Activated CD8-positive, alpha-beta memory T cell treated with anti-CD3 and anti-CD28 coated beads, Interleukin-2, amount 50 U/mL, for 48 hours (primary cell): ENCODE data around the gene METTL18.
"Not testable (repeated sequence)": the region's sequence is repeated elsewhere in the genome, so short reads cannot be mapped to it uniquely, and the experiment has no call there.

Experiments
- DNase-seq: peaks from one replicate; pipeline ENCODE4 v3.0.0-alpha.2; 2020

Gene METTL18

DNA sequence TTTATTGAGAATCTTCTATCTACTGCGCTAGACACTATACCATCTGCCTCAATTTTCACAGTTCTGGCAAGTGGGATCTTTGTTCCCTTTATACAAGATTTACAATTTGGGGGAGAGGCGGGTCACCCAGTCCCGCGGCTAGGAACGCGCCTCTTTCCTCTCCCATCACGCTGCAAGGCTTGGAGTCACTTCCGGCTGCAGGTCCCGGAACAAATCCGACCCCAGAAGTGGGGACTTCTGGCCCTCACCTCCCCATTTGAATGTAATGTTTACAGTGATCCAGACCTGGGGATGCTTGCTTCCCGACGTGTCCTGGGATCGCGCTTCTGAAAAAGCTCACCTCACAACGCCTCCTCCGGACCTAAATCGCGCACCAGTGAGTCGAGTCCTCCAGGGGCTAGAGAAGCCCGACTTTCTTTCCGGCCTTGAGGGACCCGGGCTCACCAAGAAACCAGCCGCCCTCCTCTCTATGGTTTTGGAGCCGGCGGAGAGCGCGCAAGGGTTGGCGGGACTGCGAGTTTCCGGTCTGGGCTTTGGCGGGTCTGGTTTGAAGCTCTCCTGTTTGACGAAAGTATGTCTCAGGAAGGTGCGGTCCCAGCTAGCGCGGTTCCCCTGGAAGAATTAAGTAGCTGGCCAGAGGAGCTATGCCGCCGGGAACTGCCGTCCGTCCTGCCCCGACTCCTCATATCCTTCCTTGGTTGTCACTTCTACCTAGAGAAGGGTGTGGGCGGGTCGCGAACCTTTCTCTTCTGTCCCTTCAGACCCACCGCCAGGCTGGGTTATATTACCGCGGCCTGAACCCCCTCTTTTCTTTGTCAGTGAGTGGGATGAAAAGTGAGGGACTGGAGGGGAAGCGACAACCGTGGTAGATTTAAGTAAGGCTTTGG, at the start of gene METTL18:
Gene METTL18 (minus strand): TSS at position 378 of the 887 bp plus-strand sequence. CDS start 1,212 bp downstream, outside the sequence.
- peak; percentile 92 for DNase-seq

- no peak for DNase-seq
These were observed 44.2 kb upstream of the METTL18 start for GRCh38 chr1:169838942-169839341.

DNA sequence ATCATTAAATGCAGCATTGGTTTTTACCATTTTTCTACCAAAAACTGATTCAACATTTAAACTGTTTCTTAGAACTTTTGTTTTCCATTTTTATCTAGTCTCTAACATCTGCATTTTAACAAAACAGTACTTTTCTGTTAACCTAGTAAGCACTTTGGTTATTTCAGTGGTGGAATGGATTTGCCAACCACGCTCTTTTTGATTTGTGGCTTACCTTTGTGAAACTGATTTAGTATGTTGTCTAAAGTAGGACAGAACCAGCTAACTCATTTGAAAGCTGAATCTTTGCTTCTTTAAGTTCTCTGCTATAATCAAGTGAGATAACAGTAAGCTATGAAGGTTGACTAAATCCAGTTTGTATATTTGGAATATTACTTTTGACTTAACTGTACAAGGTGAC, 41.5 kb upstream of the METTL18 start:
- no peak for DNase-seq

- DNase-seq = no peak
These were observed 40.9 kb upstream of the METTL18 start for GRCh38 chr1:169835647-169836046.

DNA sequence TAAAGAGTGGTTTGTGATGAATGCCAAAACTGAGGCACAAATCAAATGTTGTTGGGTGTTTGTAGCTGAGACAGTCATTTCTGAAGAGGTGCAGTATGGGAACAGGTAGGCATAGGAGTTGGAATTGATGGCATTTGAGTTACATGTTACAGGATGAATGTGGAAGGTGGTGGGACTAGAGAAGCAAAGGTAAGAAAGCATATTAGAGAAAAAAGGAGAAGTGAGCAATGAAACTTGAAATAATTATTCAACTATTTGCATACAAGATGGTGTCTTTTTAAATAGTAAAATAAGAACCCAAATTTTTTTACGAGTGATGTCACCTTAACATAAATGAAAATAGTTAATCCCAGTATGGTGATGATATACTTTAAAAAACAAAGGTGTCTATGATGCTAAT, 40.2 kb upstream of the METTL18 start:
- no peak for DNase-seq

DNA sequence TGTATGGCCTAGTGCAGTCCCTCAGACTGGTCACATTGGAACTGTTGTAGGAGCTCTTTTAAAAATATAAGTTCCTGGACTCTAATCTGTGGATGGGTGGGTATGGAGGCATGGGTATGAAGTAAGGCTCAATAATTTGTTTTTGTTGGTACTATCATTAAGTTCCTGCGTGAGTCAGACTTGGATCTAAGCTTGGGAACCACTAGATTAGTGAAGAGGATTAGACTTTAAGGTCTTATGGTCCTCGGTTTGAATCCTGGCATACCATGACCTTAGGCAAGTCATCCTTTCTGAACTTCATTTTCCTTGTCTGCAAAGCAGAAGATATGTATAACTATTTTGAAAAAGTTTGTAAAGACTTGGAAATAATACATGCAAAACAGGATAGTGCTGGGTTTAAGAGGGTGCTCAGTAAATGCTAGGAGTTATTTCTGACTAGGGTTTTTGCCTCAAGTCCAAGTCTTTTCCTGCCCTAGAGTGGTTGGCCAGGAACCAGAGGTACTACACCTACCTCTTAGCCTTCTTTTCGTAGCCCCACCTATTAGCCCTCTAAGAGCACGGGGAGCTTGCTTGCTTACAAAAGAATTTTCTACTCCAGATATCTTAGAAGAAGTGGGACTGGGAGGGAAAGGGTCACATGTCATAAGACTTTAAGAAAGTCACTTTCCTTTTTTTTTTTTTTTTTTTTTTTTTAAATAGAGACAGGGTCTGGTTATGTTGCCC, 38.6 kb upstream of the METTL18 start:
- no peak for DNase-seq

- DNase-seq = no peak
These were observed 35.0 kb upstream of the METTL18 start for GRCh38 chr1:169829671-169830070.

DNA sequence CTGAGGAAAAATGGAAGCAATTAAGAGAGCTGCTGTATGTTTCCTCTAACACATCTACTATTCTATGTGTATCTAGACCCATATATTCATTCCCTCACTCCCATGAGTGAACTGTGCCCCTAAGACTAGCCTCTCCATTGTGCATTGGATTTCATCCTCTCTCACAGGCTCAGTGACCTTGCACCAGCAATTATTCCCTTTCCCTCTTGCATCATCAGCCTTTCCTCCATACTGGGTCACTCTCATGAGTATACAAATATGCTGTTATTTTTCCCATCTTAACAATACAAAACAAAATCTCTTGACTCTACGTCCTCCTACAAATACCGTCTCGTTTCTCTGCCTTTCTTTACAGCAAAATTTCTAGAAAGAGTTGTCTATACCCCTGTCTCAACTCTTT, 29.4 kb upstream of the METTL18 start:
- no peak for DNase-seq

DNA sequence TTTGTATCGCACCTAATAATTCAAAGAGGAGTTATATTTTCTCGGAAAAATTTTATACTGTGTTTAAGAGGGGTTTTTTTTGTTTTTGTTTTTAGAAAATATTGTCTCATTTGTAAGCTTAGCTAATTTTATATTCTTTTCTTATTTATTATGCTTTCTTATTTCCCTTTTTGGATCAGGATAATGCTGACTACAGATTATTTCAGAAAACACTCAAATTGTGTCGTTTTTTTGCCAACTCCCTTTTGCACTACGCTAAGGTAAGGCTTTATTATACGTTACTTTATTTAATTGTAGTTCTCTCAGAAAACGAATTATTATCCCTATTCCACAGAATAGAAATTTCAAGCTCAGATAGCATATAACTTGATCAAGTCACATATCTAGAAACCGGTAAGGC, 26.8 kb upstream of the METTL18 start:
- DNase-seq = no peak

- no peak for DNase-seq
These were observed 21.9 kb upstream of the METTL18 start for GRCh38 chr1:169816617-169817016.

DNA sequence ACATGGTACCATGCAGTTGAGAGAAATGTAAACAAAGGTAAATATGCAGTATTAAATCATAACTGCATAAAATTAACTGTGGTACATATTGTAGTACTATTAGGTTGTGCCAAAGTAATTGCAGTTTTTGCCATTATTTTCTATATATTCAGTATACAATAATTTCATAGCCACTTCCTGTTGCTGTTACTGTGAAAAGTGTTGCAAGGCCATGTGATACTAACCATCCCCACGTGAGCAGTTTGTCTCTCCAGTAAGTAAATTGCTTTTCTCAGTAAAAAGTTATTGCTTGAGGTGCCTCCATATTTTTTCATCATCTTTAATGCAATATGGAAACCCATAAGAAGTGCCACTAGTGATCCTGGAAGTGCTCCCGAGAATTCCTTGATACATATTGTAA, 19.6 kb upstream of the METTL18 start:
- DNase-seq = no peak

GRCh38 chr1:169812131-169812530, 17.4 kb upstream of the METTL18 start:
- no peak for DNase-seq

DNA sequence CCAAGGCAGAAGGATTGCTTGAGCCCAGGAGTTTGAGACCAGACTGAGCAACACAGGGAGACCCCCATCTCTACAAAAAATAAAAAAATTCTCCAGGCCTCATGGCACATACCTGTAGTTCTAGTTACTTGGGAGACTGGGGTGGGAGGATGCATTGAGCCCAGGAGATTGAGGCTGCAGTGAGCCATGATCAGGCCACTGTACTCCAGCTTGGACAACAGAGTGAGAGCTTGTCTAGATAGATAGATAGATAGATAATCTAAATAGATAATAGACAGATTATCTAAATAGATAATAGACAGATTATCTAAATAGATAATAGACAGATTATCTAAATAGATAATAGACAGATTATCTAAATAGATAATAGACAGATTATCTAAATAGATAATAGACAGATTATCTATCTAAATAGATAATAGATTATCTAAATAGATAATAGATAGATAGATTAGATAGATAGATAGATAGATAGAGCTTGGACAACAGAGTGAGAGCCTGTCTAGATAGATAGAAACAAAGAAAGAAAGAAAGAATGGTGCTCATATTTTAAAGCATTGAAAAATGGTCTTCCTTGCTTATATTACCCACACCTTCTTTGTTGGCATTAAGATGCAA, 16.8 kb upstream of the METTL18 start:
- DNase-seq = not testable (repeated sequence)

DNA sequence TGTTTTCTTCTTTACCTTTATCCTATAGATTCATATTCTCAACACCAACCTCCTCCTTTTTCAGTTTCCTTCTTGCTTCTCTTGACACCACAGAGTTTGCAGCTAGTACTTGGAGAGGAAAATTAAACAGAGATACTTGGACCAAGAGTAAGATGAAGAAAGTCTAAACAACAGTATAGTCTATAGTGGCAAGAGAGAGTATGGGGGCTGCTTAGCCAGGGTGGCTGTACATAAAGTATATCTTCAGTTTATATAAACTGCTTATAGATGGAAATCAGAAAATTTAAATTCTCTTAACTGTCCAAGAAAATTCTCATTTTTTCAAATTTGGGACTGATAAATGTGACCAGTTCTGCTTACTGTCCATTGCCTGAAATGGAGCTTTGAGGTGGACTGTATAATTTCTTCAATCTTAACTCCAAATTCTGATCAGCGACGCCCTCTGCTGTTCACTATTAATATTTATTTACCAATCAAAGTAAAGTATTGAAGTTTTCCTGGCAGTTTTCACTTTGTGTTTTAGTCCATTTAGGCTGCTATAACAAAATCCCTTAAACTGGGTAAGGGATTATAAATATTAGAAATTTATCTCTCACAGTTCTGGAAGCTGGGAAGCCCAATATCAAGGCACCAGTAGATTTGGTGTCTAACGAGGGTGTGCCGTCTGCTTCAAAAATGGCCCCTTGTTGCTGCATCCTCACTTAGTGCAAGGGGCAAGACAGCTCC, 14.8 kb upstream of the METTL18 start:
- DNase-seq = no peak

DNA sequence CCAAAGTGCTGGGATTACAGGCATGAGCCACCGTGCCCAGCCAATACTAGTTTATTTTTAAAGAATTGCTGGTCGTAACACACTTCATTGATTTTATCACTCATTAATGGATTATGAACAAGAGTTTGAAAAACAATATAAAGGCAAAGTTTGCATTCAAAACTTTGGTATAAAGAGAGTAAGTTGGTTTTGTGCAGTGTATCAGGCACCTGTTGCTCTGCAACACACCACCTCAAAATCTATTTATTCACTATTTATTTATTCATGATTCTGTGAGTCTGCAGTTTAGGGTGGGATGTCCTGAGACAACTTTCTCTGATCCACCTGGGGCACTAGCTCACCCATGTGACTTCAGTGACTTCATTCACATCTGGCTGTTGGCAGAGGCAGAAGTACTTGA, 10.2 kb upstream of the METTL18 start:
- no peak for DNase-seq

- DNase-seq = no peak
These were observed 8.2 kb upstream of the METTL18 start for GRCh38 chr1:169802888-169803287.

DNA sequence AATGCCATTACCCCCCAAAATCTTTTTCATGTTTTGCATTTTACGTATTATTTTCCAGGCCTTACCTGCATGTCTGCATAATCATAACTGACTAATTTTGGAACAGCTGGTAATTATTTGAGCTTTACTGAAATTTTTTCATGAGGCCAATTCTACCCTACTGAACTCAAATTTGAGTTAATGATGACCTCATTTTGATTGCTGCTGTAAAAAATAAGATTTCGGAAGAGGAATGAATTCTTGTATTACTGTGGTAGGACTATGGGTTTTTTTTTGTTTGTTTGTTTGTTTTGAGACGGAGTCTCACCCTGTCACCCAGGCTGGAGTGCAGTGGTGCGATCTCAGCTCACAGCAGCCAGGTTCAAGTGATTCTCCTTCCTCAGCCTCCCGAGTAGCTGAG, 2.6 kb upstream of the METTL18 start:
- no peak for DNase-seq

DNA sequence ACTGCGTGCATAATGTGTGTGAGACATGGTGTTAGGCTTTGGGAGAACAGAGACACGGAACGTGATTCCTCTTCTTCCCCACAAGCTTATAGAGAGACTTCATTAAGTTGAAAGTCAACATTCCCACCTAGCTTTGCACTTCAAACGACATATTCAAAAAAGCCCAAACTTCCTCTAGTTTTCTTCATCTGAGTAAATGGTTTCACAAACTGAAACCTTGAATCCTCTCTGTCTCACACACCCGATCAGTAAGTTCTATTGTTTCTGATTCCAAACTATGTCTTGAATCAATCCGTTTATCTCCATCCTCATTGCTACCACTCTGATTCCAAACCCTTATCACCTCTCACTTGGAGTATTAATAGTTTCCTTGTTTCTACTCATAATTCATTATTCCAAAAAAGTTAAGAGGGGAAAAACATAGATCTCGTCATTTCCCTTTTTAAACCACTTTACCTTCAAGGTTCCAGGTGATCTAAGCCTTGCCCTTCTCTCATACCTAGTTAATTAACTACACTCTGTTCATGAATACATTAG, 1.6 kb upstream of the METTL18 start:
- DNase-seq = no peak

- no peak for DNase-seq
These were observed 980 bp upstream of the METTL18 start for GRCh38 chr1:169795687-169796086.

- no peak for DNase-seq
These were observed 977 bp downstream of the METTL18 start for GRCh38 chr1:169793730-169794129.

DNA sequence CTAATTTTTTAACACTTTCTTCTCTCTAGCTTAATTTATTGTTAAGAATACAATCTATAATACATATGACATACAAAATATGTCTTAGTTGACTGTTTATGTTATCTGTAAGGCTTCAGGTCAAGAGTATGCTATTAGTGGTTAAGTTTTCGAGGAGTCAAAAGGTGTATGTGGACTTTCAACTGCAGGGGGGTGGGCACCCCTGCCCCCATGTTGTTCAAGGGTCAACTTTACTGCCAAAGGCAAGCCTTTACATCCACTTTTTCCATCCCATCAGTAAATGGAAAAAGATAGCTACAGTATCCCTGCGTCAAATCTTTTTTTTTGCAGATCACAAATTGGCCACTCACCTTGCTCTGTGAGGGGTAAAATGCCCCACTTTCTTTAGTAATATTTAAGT, 6.3 kb downstream of the METTL18 start:
- DNase-seq = no peak

DNA sequence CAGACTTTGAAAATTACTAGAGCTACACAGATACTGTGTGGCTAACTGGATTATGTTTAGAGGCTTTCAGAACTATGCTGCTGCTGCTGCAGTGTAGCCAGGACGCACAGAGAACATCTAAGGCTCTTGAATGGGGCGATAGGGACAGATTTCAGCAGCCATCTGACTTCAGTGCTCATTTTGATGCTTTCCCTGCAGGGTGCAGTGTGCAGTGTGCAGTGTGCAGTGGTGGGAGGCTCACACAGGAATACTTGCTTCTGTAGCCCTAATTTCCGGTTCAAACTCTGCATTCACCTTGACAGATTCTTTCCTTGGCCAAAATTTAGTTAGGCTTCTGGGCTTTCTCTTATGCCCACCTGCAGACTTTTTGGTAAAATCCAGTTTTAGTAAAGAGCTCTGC, 7.7 kb downstream of the METTL18 start:
- DNase-seq = no peak

DNA sequence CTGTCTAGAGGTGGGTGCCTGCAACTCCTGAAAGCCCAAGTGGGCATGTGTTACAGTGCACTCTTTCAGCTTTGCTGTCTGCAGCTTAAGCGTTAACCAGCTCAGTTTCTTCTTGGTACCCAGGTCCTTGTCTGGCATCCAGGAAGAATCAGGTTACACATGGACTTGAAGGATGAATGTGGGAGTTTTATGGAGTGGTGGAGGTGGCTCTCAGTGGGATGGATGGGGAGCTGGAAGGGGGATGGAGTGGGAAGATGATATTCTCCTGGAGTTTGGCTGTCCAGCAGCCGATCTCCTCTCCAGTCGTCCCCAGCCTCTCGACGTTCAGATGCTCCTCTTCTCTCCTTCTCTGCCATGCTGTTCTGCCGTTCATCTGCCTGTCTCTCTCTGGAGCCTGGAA, 9.4 kb downstream of the METTL18 start:
- DNase-seq = no peak
